AG09319 (cell line): ENCODE data around the gene ARHGEF17.

Experiments
- DNase-seq: peaks from one replicate; pipeline ENCODE4 v3.0.0-alpha.2; 2010; ENCODE audit warnings: low read depth; ENCODE audit errors: extremely low read depth
- CTCF ChIP-seq: IDR thresholded peaks from 2 replicates; pipeline ENCODE4 v1.5.1; 2011; ENCODE audit warnings: low read depth, mild to moderate bottlenecking, inconsistent platforms, low read length, moderate library complexity

Gene ARHGEF17

GRCh38 chr11:73299751-73300150 lies 8.3 kb upstream of the ARHGEF17 start:
- no peak for TF ChIP-seq CTCF

DNA sequence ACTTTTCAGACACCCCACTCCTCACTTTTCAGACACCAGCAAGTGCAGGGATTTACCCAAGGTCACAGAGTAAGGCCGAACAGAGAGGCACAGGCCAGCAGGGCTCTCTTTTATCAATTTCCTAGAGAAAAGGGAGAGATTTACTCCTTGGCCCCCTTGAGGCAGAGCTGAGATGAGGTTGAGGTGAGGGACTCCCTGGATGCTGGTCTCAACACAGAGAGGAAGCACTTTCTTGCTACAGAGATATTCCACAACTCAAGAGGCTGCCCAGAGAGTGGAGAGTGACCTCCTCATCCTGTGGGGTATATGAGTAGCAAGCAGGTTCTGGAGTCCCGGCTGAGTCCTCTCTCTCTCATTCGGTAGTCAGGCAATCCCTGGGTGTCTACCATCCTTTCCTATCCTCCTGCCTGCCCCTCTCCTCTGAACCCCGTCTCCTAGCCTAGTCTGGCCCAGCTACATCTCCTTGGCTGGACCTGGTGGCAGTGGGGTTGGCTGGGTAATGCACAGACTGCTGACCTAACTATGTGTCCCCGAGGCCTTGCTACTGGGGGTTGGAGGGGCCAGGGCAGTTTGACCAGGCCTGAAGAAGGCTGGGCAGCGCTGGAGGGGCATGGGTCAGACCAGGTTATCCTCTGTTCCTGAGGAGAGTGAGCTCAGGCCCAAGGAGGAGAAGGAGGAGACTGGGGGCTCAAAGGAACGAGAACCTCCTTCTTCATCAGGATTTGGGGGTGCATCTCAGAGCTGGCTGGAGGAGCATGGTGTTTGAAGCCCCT lies 1.8 kb upstream of the ARHGEF17 start:
- TF ChIP-seq CTCF: no peak; the same call in 1 of the 2 replicates
- no peak for DNase-seq

More at GRCh38 chr11:73299751-73300150, 8.3 kb upstream of the ARHGEF17 start:
- no peak for DNase-seq

- no peak for TF ChIP-seq CTCF
Observed at GRCh38 chr11:73306977-73307322, 1.1 kb upstream of the ARHGEF17 start.

DNA sequence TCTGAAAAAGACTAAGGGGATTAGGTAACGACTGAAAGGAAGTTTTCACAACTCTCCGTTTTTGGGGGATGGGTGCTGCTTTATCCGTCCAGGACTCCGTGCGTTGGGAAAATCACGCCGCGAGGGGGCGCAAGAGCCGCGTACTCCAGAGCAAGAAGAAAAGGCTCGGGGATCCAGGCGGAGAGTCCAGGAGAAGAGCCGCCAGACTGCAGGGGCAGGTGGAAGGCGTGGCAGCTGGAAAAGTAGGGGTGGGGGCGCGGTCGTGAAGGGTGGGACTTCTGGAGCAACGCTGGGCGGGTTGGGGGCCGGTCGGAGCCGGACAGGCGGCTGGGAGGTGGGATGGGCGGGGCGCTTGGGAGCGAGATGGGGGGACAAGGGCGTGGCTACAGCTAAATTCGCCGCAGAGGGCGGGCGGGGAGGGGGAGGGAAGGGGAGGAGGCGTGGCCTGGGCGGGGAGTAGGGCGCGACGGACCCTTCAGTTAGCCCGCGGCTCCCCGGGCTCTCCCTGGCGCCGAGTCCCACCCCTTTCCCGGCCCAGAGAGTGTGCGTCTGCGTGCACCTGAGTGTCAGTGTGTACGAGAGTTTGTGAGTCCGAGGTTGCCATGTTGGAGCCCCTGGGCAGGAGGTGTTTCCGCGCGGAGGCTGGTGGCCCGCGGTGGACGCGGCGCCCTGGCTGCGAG lies 613 bp upstream of the ARHGEF17 start:
- TF ChIP-seq CTCF: peak; percentile 81
- DNase-seq: peak; percentile 98

More at GRCh38 chr11:73306977-73307322, 1.1 kb upstream of the ARHGEF17 start:
- no peak for DNase-seq

- no peak for TF ChIP-seq CTCF
- peak; percentile 93 for DNase-seq
Observed at GRCh38 chr11:73308961-73309919, 1.2 kb downstream of the ARHGEF17 start.

GRCh38 chr11:73310076-73310475 lies 2.0 kb downstream of the ARHGEF17 start:
- no peak for DNase-seq
- no peak for TF ChIP-seq CTCF
